ENCODE results near the gene CIDEB. TPM values are rescaled to one million over a fixed set of nuclear protein-coding genes. Genes with fewer than 3 reads are reported as not detected.

Gene CIDEB
- total and polyA plus RNA-seq, 2 of the 13 experiments (the other 11 are each of a cell fraction or from before 2014, with no cell fraction given) = 35.8 to 110 TPM

GRCh38 chr14:24307575-24308341, at the start of gene CIDEB (continued):
- TF ChIP-seq ZBTB2 (CRISPR knock-in tag; IDR thresholded peaks at IDR 0.05; ENCODE audit: low read depth) (no peak), ZNF549 (CRISPR knock-in tag; IDR thresholded peaks at IDR 0.05) (no peak), MXD1 (CRISPR knock-in tag; IDR thresholded peaks at IDR 0.05) (peak; percentile 67), CHD2 (IDR thresholded peaks at IDR 0.05; ENCODE audit: low read depth, low read length) (no peak; the same call in 1 of the 2 replicates), ZNF781 (CRISPR knock-in tag; IDR thresholded peaks at IDR 0.05; ENCODE audit: borderline replicate concordance, not compliant biosample characterization) (peak; percentile 97), LBX2 (CRISPR knock-in tag; IDR thresholded peaks at IDR 0.05; ENCODE audit: borderline replicate concordance) (peak; percentile 13; the same call in 1 of the 2 replicates), ZNF260 (CRISPR knock-in tag; IDR thresholded peaks at IDR 0.05; ENCODE audit: borderline replicate concordance, low read depth) (no peak), DBP (CRISPR knock-in tag; IDR thresholded peaks at IDR 0.05; ENCODE audit: not compliant biosample characterization) (no peak), FOSL2 (CRISPR knock-in tag; IDR thresholded peaks at IDR 0.05) (peak; percentile 99), AFF4 (CRISPR knock-in tag; IDR thresholded peaks at IDR 0.05) (0 out of 2 replicates have a peak, but pooled peaks have one; percentile 12), ZNF576 (CRISPR knock-in tag; IDR thresholded peaks at IDR 0.05) (no peak), ZNF333 (CRISPR knock-in tag; IDR thresholded peaks at IDR 0.05; ENCODE audit: borderline replicate concordance) (0 out of 2 replicates have a peak, but pooled peaks have one; percentile 66), ZNF121 (CRISPR knock-in tag; IDR thresholded peaks at IDR 0.05) (no peak), TRIM22 (IDR thresholded peaks at IDR 0.05) (no peak), ZBTB39 (CRISPR knock-in tag; IDR thresholded peaks at IDR 0.05) (no peak)

Measured in HepG2 (cell line).